Eye (tissue), 1 donor: ENCODE results near the gene MVK.

ENCODE experiments used
- DNase-seq: peaks from one replicate; pipeline ENCODE4 v3.0.0-alpha.2; 2015

MVK gene

DNA sequence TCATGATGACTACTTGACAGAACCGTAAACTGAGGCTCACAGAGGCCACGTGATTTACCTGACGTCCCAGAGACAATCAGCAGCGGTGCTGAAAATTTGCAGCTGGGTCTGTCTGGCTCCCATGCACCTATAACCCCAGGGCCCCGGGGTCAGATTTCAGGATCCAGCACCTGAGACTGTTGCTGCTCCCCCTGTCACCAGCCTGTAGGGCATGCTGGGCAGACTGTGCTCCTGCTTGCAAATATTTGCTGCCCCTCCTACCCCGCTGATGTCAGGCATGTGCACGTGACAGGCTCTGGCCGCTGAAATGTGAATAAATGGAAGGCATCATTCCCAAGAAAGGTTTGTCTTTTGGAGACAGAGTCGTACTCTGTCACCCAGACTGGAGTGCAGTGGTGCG is 6.3 kb upstream of the MVK start:
- DNase-seq = no peak

DNA sequence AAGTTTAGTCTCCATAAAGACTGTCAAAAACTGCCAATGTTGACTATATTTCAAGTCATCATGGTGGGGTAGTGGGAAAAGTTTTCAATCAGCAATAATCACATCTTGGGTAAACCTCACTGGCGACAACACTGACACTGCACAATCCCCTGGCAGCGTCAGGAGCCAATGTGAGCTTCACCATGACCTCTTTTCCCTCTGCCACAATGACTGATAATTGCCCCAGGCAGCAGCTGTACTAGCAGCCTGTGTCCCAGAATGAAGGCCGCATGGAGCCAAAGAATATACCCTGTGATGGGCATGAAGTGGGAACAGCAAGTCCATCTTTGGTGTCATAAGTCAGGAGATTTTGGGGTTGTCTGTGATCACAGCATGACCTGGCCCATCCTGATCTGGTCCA is 5.6 kb upstream of the MVK start:
- no peak for DNase-seq

DNA sequence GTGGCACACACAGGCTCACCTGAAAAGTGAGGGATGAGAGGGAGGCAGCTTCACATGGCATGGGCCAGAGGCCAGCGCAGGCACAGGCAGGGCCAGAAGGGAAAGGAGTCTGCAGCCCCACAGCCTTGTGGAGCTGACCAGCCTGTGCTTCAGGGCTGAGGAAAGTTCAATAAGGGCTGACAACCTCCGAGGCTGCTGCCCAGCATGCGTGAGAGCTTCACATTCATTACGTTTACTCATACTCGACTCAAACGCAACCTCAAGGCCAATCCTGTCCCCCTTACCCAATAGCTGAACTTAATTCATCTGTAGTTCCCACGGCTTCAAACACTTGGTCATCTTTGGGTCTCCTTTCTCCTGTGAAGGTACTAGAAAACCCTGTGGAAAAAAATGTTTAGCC is 5.1 kb upstream of the MVK start:
- DNase-seq = no peak

DNA sequence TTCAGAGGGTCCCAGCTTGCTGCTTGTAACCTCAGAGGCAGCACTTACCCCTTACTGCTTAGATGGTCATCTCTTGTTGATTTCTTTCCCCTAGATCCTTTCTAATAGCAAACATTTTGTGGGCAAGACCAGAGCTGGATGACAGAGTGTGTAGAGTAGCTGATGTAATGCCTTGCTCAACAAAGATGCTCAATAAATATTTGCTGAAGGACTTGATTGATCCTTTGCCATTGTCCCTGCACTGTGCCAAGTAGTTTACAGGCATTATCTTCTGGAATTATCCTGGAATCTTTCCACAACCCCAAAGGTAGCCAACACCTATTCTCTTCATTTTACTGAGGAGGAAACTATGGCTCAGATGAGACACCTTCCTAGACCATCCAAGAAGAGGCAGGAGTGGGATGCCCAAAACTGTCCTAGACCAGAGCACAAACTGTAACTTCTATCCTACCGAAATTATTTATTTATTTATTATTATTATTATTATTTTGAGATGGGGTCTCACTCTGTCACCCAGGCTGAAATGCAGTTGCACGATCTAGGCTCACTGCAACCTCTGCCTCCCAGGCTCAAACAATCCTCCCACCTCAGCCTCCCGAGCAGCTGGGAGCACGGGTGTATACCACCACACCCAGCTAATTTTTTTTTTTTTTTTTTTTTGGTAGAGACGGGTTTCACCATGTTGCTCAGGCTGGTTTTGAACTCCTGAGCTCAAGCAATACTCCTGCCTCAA is 1.7 kb upstream of the MVK start:
- DNase-seq = no peak

DNA sequence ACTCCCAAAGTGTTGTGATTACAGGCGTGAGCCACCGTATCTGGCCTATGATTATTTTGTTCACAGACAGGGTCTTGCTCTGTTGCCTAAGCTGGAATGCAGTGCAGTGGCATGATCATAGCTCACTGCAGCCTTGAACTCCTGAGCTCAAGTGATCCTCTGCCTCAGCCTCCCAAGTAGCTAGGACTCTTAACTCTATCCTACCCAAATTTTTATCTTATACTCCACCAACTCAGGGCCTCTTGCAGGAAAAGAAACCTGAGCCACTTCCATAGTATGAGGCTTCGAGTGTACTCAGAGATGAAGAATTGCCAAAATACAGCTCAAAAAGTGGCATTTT is 1.1 kb upstream of the MVK start:
- DNase-seq = no peak

DNA sequence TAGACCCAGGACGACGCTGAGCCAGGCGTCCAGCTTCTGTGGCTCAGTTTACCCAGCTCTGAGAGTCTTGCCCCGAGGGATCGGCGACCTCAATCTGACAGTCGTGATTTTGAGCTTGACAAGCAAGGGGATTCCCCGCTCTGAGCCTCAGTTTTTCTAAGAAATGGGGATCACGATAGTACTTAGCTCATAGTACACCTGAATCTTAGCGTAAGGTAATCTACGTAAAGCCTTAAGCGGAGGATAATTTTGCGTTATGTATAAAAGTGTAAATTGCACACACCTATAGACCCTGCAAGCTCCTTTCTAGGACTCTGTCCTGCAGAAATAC is 285 bp downstream of the MVK start:
- no peak for DNase-seq

DNA sequence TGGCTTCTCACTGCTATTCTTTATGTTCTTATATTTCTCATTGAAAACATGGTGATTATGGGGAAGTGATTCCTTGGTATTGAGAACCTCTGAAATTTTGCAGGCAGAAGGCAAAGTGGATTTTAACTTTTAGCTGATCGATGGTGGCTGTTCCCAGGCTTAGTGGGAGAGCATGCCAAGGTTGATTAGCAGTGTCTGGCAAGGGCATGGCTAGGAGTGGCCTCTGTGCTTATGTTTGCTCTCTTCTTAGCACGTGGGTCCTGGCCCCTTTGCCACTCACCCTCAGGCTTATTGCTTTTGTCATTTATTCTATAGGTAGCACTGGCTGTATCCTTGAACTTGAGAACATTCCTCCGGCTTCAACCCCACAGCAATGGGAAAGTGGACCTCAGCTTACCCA is 2.1 kb downstream of the MVK start:
- DNase-seq = no peak

DNA sequence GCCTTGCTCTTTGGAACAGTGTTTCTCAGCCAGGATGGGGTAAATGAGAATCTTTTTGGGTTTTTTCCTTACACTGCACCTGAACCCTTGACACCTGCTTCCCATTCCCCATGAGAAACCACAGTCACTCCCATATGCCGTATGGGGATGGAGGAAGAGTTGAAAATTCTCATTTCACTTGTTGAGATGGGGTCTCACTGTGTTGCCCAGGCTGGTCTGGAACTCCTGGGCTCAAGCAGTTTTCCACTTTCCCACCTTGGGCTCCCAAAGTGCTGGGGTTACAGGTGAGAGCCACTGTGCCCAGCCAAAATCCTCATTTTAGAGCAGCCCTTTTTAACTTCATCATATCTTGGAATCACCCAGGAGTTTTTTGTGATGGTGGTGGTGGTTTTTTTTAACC is 3.7 kb downstream of the MVK start:
- no peak for DNase-seq

DNA sequence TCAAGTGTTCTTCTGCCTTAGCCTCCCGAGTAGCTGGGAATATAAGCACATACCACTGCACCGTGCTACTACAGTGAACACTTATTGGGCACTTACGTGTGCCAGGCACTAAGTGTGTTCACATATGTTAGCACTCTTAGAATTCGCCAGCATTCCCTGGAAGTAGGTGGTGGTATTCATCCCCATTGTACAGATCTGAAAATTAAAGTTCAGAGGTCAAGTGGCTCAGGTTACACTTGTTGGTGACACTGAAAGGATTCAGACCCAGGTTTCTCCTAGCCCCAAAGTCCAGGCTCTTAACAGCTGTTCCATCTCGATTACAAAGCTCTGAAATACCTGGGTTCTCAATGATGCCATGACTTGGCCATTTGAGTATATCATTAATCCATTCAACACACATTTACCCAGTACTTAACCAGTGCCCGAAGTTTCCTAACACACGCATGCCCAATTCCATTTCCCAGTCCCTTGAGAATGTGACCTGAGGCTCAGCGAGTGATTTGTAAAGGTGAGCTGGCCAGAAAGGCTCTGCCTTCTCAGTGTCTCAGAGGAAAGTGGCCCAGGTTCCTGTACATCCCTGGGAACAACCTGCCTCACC is 4.8 kb downstream of the MVK start:
- no peak for DNase-seq

DNA sequence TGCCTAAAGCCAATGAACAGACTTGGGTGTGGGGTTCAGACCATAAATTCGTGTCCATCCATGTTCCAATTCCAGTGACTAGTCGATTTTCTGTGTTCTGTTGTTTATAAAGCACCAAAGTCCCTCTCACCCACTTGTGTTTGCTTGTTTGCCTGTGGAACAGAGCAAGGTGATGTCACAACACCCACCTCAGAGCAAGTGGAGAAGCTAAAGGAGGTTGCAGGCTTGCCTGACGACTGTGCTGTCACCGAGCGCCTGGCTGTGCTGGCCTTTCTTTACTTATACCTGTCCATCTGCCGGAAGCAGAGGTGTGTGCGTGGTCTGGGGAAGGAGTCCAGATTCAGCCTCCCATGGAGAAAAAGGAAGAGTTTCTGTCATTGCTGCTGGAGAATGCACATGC is 6.0 kb downstream of the MVK start:
- no peak for DNase-seq

DNA sequence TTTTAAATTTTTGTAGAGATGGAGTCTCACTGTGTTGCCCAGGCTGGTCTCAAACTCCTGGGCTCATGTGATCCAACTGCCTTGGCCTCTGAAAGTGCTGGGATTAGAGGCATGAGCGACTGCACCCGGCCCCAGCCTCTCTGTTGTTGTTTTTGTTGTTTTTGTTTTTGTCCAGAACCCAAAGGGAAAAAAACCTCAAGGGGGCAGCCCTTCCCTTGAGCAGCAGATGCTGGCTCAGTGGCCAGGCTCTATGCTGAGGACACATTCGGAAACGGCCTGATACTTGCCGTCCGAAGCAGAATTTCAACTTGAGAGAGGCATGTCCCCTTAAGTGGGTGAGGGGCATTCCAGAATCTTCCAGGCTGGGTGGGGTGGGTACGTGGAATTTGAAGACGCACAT is 6.7 kb downstream of the MVK start:
- DNase-seq = no peak

DNA sequence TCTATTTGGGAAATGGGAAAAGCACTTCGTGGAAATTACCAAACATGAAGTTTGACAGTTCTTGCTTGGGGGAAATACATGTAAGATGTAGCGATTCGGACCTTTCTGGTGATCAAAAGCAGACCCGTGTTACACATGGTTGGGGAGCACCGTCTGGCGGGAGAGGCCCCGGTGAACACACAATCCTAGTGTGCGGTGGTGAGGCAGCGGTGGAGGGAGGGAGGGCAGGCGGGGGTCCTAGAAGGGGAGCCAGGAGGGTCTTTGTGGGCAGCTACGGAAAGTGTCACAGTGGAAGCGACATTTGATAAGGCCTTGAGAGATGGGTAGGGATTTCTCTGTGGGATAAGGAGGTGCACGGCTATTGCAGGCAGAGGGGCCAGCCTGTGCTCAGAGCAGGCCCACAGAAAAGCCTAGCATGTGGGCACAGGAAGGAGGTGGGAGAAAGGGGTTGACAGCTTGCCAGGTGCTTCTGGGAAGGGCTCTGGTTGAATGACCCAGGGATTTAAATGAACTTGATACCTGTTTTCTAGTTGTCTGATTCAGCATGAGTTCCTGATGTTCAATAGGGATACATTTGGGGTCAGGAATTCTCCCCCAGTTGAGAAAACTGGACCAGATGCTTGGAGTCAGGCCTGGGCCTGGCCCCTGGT is 7.2 kb downstream of the MVK start:
- DNase-seq = no peak

DNA sequence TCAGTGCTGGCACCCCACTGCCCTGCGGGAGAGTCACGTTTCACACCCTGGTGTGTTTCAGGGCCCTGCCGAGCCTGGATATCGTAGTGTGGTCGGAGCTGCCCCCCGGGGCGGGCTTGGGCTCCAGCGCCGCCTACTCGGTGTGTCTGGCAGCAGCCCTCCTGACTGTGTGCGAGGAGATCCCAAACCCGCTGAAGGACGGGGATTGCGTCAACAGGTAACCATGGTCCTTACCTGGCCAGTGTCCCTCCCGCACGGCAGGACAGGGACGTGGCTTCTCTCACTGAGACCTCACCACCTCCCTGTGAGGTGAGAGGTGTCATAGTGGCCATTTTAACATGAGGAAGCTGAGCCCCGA is 7.7 kb downstream of the MVK start:
- DNase-seq = no peak

DNA sequence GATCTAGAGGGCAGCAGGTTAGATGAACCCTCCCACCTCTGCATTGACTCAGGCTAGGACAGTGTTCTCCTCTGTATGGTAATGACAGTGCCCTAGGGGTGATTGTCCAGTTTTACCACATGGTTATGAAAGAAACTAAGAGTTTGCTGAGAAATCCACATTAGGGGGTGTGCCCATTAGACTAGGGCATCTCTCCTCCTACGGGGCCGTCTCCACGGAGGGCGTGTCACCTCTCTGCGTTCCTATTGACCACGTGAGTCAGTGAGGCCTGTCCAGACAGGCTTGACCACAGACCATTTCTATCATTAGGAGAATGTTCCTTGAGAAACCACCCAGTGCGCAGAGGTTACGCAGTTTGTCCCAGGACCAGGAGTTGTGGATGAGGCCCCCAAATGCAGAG is 8.3 kb downstream of the MVK start:
- no peak for DNase-seq

DNA sequence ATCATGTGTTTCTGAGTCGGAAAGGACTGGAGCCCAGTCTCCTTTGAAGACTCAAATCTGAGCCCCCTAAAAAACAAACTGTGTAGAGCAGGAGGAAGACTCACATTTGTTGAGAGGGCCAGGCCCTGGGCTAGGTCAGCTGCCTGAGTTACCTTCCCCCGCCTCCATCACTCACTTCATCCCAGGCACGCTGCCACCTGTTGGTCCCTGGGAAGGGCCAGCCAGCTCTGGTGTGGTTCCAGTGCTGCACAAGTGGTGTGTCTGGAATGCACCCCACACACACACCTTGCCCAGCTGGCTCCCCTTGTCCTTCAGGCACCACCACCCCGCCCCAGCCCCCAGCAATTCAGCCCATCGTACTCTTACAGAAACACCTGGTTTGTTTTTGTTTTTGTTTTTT is 9.0 kb downstream of the MVK start:
- DNase-seq = no peak

DNA sequence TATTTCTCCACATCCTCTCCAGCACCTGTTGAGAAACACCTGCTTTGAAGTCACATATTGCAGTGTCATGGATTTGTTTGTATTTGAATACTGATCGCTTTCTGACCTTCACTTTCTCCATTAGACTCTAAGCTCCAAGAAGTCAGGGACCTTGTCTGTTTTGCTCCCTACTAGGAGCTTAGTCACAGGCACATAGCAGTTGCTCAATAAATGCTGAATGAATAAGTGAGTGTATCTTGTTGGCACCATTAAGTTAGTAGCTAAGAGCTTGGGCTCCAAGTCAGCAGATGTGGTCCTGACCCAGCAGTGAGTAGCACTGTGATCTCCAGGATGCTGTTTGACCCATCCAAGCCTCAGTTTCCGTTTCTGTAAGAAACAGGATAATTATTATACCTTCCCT is 10.1 kb downstream of the MVK start:
- DNase-seq = no peak

DNA sequence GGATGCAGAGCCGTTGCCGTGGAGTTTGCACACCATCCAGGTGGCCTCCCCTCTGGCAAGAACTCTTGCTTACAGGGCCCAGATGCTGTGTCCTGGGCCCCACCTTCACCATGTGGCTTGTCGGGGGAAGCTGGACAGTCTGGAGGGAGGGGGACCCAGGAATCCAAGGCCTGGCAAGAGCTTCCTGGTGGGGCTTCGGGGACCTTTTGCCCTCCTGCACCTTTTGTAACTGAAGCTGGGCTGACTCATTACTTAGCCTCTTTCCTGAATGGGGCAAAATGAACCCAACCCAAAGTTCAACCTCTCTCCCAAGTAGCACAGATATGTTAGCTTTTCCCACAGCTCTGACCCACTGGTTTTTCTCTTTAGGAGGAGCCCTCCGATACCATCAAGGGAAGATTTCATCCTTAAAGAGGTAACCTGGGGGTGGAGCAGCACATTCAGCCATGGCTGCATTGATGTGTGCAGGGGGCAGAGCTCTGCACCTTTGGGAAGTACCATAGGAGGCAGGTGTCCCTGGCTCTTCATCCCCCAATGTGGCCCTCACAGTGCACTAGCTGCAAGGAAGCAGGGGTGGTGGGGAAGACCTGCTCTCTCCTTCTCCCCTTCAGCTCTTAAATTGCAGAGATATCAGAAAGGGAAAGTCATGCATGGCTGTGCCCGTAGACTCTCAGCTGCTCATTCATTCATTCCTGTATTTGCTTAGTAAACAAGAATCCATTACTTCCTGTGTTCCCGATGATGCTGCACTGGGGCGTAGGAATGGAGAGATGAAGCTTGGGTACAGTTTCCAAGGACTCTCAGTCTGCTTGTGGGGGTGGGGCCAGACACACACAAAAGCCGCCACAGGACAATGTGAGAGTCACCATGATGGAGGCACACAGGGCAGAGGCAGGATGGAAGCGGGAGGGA is 13.0 kb downstream of the MVK start:
- DNase-seq = no peak

DNA sequence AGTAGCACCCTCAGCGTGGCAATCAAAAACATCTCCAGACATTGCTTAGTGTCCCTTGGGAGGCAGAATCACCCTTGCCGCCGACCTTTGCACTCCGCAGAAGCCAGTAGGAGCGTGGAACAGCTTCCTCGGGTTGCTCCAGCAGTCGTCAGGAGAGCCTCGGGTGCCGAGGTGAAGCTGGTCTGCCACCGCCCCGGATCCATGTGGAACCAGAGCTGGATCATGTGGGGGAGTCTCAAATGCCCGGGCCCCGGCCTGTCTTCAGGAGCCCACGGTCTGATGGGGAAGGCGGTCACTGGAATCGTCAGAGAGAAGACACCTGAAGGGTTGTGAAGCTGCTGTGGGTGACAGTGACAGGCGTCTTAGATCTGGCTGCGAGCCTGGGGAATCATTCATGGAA is 14.3 kb downstream of the MVK start:
- DNase-seq = no peak

DNA sequence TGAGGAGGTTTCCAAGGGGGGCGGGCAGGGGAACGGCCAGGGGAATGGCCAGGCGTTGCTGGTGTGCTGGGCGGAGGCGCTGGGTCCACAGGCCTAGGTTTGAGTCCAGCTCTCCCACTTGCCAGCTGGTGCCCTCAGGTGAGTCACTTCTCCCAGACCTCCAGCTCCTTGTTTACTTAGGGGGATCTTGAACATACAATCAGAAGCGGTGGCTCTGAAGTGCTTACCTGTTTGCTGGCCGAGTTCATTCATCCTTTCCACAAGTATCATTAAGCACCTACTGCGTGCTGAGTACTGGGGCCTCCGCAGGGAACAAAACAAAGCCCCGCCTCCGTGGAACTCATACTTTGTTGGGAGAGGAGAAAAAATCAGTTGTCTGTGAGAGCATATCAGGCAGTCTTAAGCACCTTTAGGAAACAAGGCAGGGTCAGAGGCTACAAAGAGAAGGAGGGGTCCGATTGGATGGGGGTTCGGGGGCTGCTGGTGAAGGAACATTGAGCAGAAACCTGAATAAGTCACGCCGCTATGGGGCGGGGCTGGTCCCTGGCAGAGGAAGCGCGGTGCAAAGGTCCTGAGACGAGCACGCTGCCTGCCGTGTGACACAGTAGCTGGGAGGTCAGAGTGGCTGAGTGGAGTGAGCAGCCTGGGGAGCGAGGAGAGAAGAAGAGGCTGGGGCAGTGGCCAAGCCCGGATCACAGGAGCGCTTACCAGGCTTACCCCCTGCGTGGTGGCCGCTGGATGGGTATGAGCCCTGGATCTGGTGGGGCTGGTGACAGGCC is 15.1 kb downstream of the MVK start:
- DNase-seq = no peak

DNA sequence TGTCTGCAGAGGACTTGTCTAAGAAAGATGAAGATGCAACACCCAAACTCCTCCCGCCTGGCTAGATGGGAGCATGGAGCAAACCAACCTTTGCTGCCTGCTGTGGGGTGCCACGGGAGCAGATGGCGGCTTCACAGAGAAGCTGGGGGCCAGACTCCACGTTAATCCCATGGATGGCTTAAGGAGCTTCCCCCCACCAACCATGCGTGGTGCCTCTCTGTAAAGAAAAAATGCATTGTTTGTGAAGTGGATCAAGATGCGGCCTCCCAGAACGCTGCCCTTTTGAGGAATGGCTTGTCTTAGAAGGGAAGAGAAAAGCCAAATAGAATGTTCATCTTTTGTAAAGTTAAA is 15.6 kb downstream of the MVK start:
- DNase-seq = no peak

DNA sequence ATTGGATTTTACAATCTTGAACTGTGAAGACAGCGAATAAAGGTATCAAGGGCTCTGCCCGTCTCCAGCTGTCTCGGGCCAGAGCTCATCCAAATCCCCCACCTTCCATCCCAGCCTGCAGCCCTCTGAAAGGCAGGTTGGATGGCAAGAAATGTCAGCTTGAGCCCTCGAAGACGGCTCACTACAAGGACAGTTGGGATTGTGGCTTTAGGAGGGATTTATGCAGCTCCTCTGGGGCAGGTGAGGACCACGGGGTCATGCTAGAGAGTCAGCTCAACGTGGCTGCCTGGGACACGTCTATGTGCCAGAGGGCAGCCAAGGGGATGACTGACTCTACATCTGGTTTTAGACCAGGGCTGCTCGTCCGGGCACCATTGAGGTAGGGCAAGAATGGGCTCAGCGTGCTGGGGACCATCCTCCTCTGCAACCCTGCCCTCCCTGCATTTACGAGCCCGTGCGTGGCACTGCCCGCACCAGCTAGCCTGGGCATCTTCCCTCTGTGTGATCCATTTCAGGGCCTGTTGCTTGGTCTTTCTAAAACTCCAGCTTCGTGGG is 16.2 kb downstream of the MVK start:
- DNase-seq = no peak

DNA sequence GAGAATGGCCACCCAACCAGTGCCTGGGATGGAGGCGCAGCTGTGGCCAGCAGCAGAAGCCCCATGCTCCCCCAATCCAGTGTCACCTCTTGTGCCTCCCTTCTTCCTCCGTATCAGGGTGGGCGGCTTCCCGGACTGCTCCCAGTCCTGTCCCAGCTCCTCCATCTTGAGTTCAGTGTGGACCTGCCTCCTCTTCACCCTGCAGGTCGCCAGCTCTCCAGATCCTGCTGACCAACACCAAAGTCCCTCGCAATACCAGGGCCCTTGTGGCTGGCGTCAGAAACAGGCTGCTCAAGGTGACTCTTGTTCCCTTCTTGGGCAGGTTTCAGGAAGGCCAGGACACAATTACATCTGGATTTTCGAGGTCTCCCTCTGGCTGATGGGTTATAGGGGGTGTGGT is 17.0 kb downstream of the MVK start:
- no peak for DNase-seq

DNA sequence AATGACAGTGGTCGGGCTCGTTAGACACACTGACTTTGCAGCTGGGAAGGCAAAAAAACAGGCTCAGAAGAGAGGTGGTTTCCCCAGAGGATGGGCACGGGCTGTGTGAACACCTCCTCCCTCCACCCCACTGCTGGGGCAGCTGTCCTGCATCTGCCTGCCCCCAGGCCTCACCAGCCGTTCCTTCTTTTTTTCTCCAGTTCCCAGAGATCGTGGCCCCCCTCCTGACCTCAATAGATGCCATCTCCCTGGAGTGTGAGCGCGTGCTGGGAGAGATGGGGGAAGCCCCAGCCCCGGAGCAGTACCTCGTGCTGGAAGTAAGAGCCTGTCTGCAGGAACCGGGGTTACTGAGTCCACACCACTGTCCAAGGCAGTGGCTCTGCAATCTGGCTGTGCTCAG is 17.4 kb downstream of the MVK start:
- DNase-seq = no peak
